HL-60 (cell line): ENCODE data around the gene EXOC8.

Experiments used
- DNase-seq, 2 experiments: peaks; one replicate each; pipeline ENCODE4 v3.0.0-alpha.2; 2010 to 2020; ENCODE audit warnings: low read depth in 1 of 2, low spot score in 1 of 2
- H3K27ac ChIP-seq: fragments of 250-450 bp; sonication (Bioruptor Pico); replicated peaks from 2 replicates; pipeline ENCODE4 v1.5.1; 2020; ENCODE audit warnings: mild to moderate bottlenecking, moderate library complexity
- H3K27me3 ChIP-seq: fragments of 250-450 bp; sonication (Bioruptor Pico); 2 replicates; pipeline ENCODE4 v1.5.1; 2021; ENCODE audit warnings: mild to moderate bottlenecking, moderate library complexity; ENCODE audit not compliant: insufficient read depth, poor library complexity, severe bottlenecking
- H3K4me3 ChIP-seq: replicated peaks from 2 replicates; pipeline ENCODE4 v1.5.1; 2011; ENCODE audit warnings: mild to moderate bottlenecking, control low read depth, low read length; ENCODE audit not compliant: insufficient read depth
- CTCF ChIP-seq: IDR thresholded peaks from one replicate; pipeline ENCODE4 v1.5.1; 2011; ENCODE audit warnings: low read length, control low read depth, inconsistent platforms; ENCODE audit not compliant: insufficient read depth
- GABPA ChIP-seq: IDR thresholded peaks from 2 replicates; pipeline ENCODE4 v1.6.1; 2012; ENCODE audit warnings: low read depth
- POLR2AphosphoS5 ChIP-seq: IDR thresholded peaks from 2 replicates; pipeline ENCODE4 v1.6.1; 2012; ENCODE audit warnings: low read depth
- REST ChIP-seq: IDR thresholded peaks from 2 replicates; pipeline ENCODE4 v1.6.1; 2012; ENCODE audit warnings: low read depth; ENCODE audit not compliant: insufficient replicate concordance
- SPI1 ChIP-seq: IDR thresholded peaks from 2 replicates; pipeline ENCODE4 v1.6.1; 2012; ENCODE audit warnings: low read depth, mild to moderate bottlenecking, borderline replicate concordance

Gene EXOC8

GRCh38 chr1:231318015-231318355 lies 19.7 kb downstream of the EXOC8 start:
- Histone ChIP-seq H3K27ac (no peak overlapping the region), H3K4me3 (no peak overlapping the region), H3K27me3 (no peaks in the 10 kb centered on the region)
- no peak for DNase-seq
- TF ChIP-seq REST (no peak), CTCF (no peak), SPI1 (no peak), GABPA (no peak), POLR2AphosphoS5 (no peak)

- no peak for TF ChIP-seq REST
- TF ChIP-seq POLR2AphosphoS5 = no peak
- TF ChIP-seq SPI1 = no peak
- TF ChIP-seq GABPA = no peak
- no peak for TF ChIP-seq CTCF
- H3K27me3 ChIP-seq = no peaks in the 10 kb centered on the region
- no peak for DNase-seq
These were observed 20.2 kb downstream of the EXOC8 start for GRCh38 chr1:231317306-231318014.

GRCh38 chr1:231315887-231316286 lies 21.8 kb downstream of the EXOC8 start:
- H3K27me3 ChIP-seq = no peaks in the 10 kb centered on the region
- H3K4me3 ChIP-seq = no peak overlapping the region
- peak in 1 of 2 experiments; percentile 60 for DNase-seq
- no peak overlapping the region for H3K27ac ChIP-seq
- TF ChIP-seq CTCF (peak; percentile 76), REST (no peak), SPI1 (no peak)

More at GRCh38 chr1:231317306-231318014, 20.2 kb downstream of the EXOC8 start:
- Histone ChIP-seq H3K4me3 (no peak overlapping the region), H3K27ac (no peak overlapping the region)
